Aorta (tissue), 5 donors: ENCODE data around the gene SLC2A4RG. TPM values are rescaled to one million over a fixed set of nuclear protein-coding genes. Genes with fewer than 3 reads are reported as not detected.

Experiments
- ATAC-seq: fragments of 200-7000 bp; cut with Tn5 transposase; one replicate; pipeline ENCODE4 v1.9.1; 2022; ENCODE audit warnings: moderate library complexity; ENCODE audit not compliant: low FRiP score
- DNase-seq, 2 donors: peaks; one replicate each; pipeline ENCODE4 v3.0.0-alpha.2; 2020
- H3K27ac ChIP-seq, 2 donors: one replicate each; pipeline ENCODE4 v1.5.1; 2013; ENCODE audit warnings: low read length in 2 of 2, mild to moderate bottlenecking in 2 of 2, moderate library complexity in 2 of 2, control low read depth in 1 of 2, inconsistent platforms in 1 of 2, low read depth in 1 of 2
- H3K27me3 ChIP-seq, 2 donors: one replicate each; pipeline ENCODE4 v1.6.1; 2013; ENCODE audit warnings: control low read depth in 1 of 2, low read length in 1 of 2, mild to moderate bottlenecking in 1 of 2, moderate library complexity in 1 of 2; ENCODE audit not compliant: insufficient read depth in 2 of 2, control insufficient read depth in 1 of 2
- H3K36me3 ChIP-seq, 2 donors: one replicate each; pipeline ENCODE4 v1.6.1; 2013; ENCODE audit warnings: control low read depth in 1 of 2, low read length in 1 of 2, mild to moderate bottlenecking in 1 of 2; ENCODE audit not compliant: insufficient read depth in 2 of 2, control insufficient read depth in 1 of 2
- H3K4me1 ChIP-seq, 2 donors: one replicate each; pipeline ENCODE4 v1.6.1; 2013; ENCODE audit warnings: low read length in 2 of 2, control low read depth in 1 of 2, mild to moderate bottlenecking in 1 of 2, moderate library complexity in 1 of 2; ENCODE audit not compliant: insufficient read depth in 2 of 2, control insufficient read depth in 1 of 2
- H3K4me3 ChIP-seq, 2 donors: one replicate each; pipeline ENCODE4 v1.5.1; 2013; ENCODE audit warnings: low read length in 2 of 2, control low read depth in 1 of 2, mild to moderate bottlenecking in 1 of 2
- H3K9me3 ChIP-seq: one replicate; pipeline ENCODE4 v1.6.1; 2013; ENCODE audit warnings: mild to moderate bottlenecking, low read length; ENCODE audit not compliant: control insufficient read depth
- WGBS, 2 donors: extraction: QIAGEN DNeasy Blood & Tissue Kit; methylation state at CpG; one replicate each; pipeline ENCODE4 v1.1.7; 2013; 5-methylcytosine and 5-hydroxymethylcytosine counted together
- intact Hi-C, 2 donors: fragments of 100-400 bp; cut with DNase I; formaldehyde crosslinking; loops; one replicate each; pipeline versions ENCODE4 v1.14.2 to v1.15.0; 2022
- polyA plus RNA-seq, 2 donors: library from polyadenylated mRNA; stranded (reverse); fragments of 200-250 nt; gene quantifications; one replicate each; pipeline ENCODE4 v1.2.3, GENCODE V29; 2013
- total RNA-seq, 2 donors: library from RNA; stranded (reverse); fragmentation: NEBNext Ultra II Directional; extraction: Animal tissue kit (Norgen Biotek cat#: 25700); gene quantifications; one replicate each; pipeline ENCODE4 v1.2.1, GENCODE V29; 2021
- donor health status: healthy with polysubstance abuse.
- donor health status: Bipolar disorder and iron deficiency.
- donor health status: DM: no; HTN: no; CAD: no.
- donor health status: DM: no; HTN: no; CAD: no.
- donor health status: DM: yes; HTN: yes; CAD: no.

Gene SLC2A4RG
- total and polyA plus RNA-seq, 4 donors, result 24.7 to 86.7 (median 61.2) TPM

DNA sequence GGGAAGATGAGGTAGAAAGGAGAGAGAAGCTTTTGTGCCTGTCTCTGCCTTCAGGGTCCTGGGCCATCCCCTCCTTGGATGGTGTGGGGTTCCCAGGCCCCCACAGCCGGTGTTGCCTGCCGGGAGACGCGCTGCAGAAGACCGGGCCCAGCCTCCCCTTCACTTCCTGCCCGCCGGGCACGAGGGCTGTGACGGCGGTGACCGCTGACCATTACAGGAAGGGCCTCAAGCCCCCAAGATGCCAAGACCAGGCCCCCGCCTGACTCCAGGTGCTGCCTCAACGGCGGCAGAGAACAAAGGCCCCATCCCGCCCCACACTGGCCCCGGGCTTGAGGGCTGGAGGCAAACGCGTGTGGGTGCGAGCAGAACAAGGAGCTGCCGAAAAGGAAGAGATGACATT lies 53.3 kb downstream of the SLC2A4RG start:
- no peak for DNase-seq
- Histone ChIP-seq H3K27ac (no peak overlapping the region), H3K36me3 (peaks cover 0 to 5% of the 10 kb centered on the region in 2 donors), H3K4me1 (no peaks in the 10 kb centered on the region), H3K4me3 (no peak overlapping the region), H3K9me3 (no peaks in the 10 kb centered on the region), H3K27me3 (no peaks in the 10 kb centered on the region)
- 85 to 88% methylated on average over 20 of the region's 20 CpGs for WGBS, 2 donors
- intact Hi-C loops, result no loop called here
- ATAC-seq, result peak; percentile 31

Other genes starting within 250 kb of the SLC2A4RG start
- gene EEF1A2, start 240.7 kb upstream of the SLC2A4RG start, total RNA-seq, result 1 to 10 TPM in 1 of 2 donors, under 1 TPM in 1; 0.88 to 1.5 TPM
- 1 to 10 TPM in 1 of 2 donors, under 1 TPM in 1; 0.64 to 6.0 TPM for gene EEF1A2, start 240.7 kb upstream of the SLC2A4RG start, polyA plus RNA-seq
- 100 to 1,000 TPM; 176 to 190 TPM for gene PPDPF, start 219.0 kb upstream of the SLC2A4RG start, total RNA-seq
- 100 to 1,000 TPM; 360 to 386 TPM for gene PPDPF, start 219.0 kb upstream of the SLC2A4RG start, polyA plus RNA-seq
- gene PTK6, start 202.4 kb upstream of the SLC2A4RG start, total RNA-seq, result under 1 TPM; 0.19 to 0.30 TPM
- 1 to 10 TPM in 1 of 2 donors, under 1 TPM in 1; 0.10 to 4.6 TPM for gene PTK6, start 202.4 kb upstream of the SLC2A4RG start, polyA plus RNA-seq
- gene SRMS, start 192.0 kb upstream of the SLC2A4RG start, total RNA-seq, result not detected
- gene SRMS, start 192.0 kb upstream of the SLC2A4RG start, polyA plus RNA-seq, result not detected
- gene FNDC11, start 185.6 kb upstream of the SLC2A4RG start, total RNA-seq, result under 1 TPM in 1 of 2 donors, not detected in 1; 0.57 TPM
- gene FNDC11, start 185.6 kb upstream of the SLC2A4RG start, polyA plus RNA-seq, result under 1 TPM in 1 of 2 donors, not detected in 1; 0.84 TPM
- 10 to 100 TPM; 23.2 to 41.6 TPM for gene HELZ2, start 165.5 kb upstream of the SLC2A4RG start, total RNA-seq
- gene HELZ2, start 165.5 kb upstream of the SLC2A4RG start, polyA plus RNA-seq, result 1 to 10 TPM; 2.3 to 4.8 TPM
- gene GMEB2, start 112.7 kb upstream of the SLC2A4RG start, total RNA-seq, result 10 to 100 TPM; 10.2 to 10.3 TPM
- 1 to 10 TPM; 3.9 to 9.6 TPM for gene GMEB2, start 112.7 kb upstream of the SLC2A4RG start, polyA plus RNA-seq
- gene STMN3, start 86.4 kb upstream of the SLC2A4RG start, total RNA-seq, result 10 to 100 TPM; 10.5 to 31.2 TPM
- 10 to 100 TPM; 11.3 to 26.1 TPM for gene STMN3, start 86.4 kb upstream of the SLC2A4RG start, polyA plus RNA-seq
- gene RTEL1, start 81.5 kb upstream of the SLC2A4RG start, total RNA-seq, result 10 to 100 TPM; 35.5 to 43.0 TPM
- gene RTEL1, start 81.5 kb upstream of the SLC2A4RG start, polyA plus RNA-seq, result 100 to 1,000 TPM in 1 of 2 donors, 1 to 10 TPM in 1; 6.8 to 114 TPM
- 10 to 100 TPM in 1 of 2 donors, 1 to 10 TPM in 1; 5.9 to 11.5 TPM for gene TNFRSF6B, start 43.1 kb upstream of the SLC2A4RG start, total RNA-seq
- 10 to 100 TPM in 1 of 2 donors, 1 to 10 TPM in 1; 2.1 to 73.9 TPM for gene TNFRSF6B, start 43.1 kb upstream of the SLC2A4RG start, polyA plus RNA-seq
- gene ARFRP1, start 31.8 kb upstream of the SLC2A4RG start, total RNA-seq, result 10 to 100 TPM; 46.3 to 51.7 TPM
- 10 to 100 TPM; 28.9 to 76.2 TPM for gene ARFRP1, start 31.8 kb upstream of the SLC2A4RG start, polyA plus RNA-seq
- 10 to 100 TPM; 20.8 to 28.6 TPM for gene ZGPAT, start 31.7 kb upstream of the SLC2A4RG start, total RNA-seq
- gene ZGPAT, start 31.7 kb upstream of the SLC2A4RG start, polyA plus RNA-seq, result 10 to 100 TPM; 22.5 to 49.5 TPM
- gene LIME1, start 3.1 kb upstream of the SLC2A4RG start, total RNA-seq, result 1 to 10 TPM; 6.5 to 7.4 TPM
- gene LIME1, start 3.1 kb upstream of the SLC2A4RG start, polyA plus RNA-seq, result 10 to 100 TPM in 1 of 2 donors, 1 to 10 TPM in 1; 9.9 to 57.6 TPM
- 10 to 100 TPM; 17.4 to 22.7 TPM for gene ZBTB46, start 91.5 kb downstream of the SLC2A4RG start, total RNA-seq
- 1 to 10 TPM in 1 of 2 donors, under 1 TPM in 1; 0.50 to 2.1 TPM for gene ZBTB46, start 91.5 kb downstream of the SLC2A4RG start, polyA plus RNA-seq
- not detected for gene ABHD16B, start 121.7 kb downstream of the SLC2A4RG start, total RNA-seq
- gene ABHD16B, start 121.7 kb downstream of the SLC2A4RG start, polyA plus RNA-seq, result under 1 TPM in 1 of 2 donors, not detected in 1; 0.38 TPM
- gene TPD52L2, start 125.5 kb downstream of the SLC2A4RG start, total RNA-seq, result 100 to 1,000 TPM in 1 of 2 donors, 10 to 100 TPM in 1; 91.2 to 110 TPM
- 100 to 1,000 TPM in 1 of 2 donors, 10 to 100 TPM in 1; 89.8 to 112 TPM for gene TPD52L2, start 125.5 kb downstream of the SLC2A4RG start, polyA plus RNA-seq
- 10 to 100 TPM; 34.6 to 38.1 TPM for gene DNAJC5, start 155.3 kb downstream of the SLC2A4RG start, total RNA-seq
- 10 to 100 TPM; 16.2 to 17.2 TPM for gene DNAJC5, start 155.3 kb downstream of the SLC2A4RG start, polyA plus RNA-seq
- gene UCKL1, start 216.6 kb downstream of the SLC2A4RG start, total RNA-seq, result 10 to 100 TPM; 27.2 to 39.5 TPM
- 10 to 100 TPM; 24.3 to 85.0 TPM for gene UCKL1, start 216.6 kb downstream of the SLC2A4RG start, polyA plus RNA-seq
- gene ZNF512B, start 230.2 kb downstream of the SLC2A4RG start, total RNA-seq, result 10 to 100 TPM; 10.8 to 16.5 TPM
- 10 to 100 TPM in 1 of 2 donors, 1 to 10 TPM in 1; 1.5 to 10.8 TPM for gene ZNF512B, start 230.2 kb downstream of the SLC2A4RG start, polyA plus RNA-seq
- 1 to 10 TPM in 1 of 2 donors, under 1 TPM in 1; 0.84 to 4.1 TPM for gene SAMD10, start 239.9 kb downstream of the SLC2A4RG start, total RNA-seq
- 1 to 10 TPM; 1.8 to 2.0 TPM for gene SAMD10, start 239.9 kb downstream of the SLC2A4RG start, polyA plus RNA-seq
- gene PRPF6, start 241.4 kb downstream of the SLC2A4RG start, total RNA-seq, result 10 to 100 TPM; 50.3 to 59.1 TPM
- gene PRPF6, start 241.4 kb downstream of the SLC2A4RG start, polyA plus RNA-seq, result 10 to 100 TPM; 20.9 to 53.3 TPM